Mammary epithelial cell (primary cell): ENCODE results near the gene RPS18.

Experiments used
- EZH2 ChIP-seq: IDR thresholded peaks from 2 replicates; pipeline ENCODE4 v1.6.1; 2012; ENCODE audit warnings: low read length, inconsistent platforms, borderline replicate concordance
- TF ChIP-seq, protein P1 (sequence below), 2 donors: IDR thresholded peaks in 1 of 2; conservative IDR thresholded peaks in 1 of 2; 2 replicates each; pipeline ENCODE4 v1.5.1; 2011 to 2012; ENCODE audit warnings: inconsistent platforms in 2 of 2, low read length in 2 of 2, mild to moderate bottlenecking in 2 of 2, control low read depth in 1 of 2, low read depth in 1 of 2; ENCODE audit not compliant: insufficient read depth in 1 of 2; ENCODE audit errors: extremely low read depth in 1 of 2

GRCh38 chr6:33288921-33289783 lies 17.3 kb downstream of the RPS18 start, which contains the start of the genes PFDN6 and WDR46:
- TF ChIP-seq, protein P1, sequence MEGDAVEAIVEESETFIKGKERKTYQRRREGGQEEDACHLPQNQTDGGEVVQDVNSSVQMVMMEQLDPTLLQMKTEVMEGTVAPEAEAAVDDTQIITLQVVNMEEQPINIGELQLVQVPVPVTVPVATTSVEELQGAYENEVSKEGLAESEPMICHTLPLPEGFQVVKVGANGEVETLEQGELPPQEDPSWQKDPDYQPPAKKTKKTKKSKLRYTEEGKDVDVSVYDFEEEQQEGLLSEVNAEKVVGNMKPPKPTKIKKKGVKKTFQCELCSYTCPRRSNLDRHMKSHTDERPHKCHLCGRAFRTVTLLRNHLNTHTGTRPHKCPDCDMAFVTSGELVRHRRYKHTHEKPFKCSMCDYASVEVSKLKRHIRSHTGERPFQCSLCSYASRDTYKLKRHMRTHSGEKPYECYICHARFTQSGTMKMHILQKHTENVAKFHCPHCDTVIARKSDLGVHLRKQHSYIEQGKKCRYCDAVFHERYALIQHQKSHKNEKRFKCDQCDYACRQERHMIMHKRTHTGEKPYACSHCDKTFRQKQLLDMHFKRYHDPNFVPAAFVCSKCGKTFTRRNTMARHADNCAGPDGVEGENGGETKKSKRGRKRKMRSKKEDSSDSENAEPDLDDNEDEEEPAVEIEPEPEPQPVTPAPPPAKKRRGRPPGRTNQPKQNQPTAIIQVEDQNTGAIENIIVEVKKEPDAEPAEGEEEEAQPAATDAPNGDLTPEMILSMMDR (conservative IDR thresholded peaks at IDR 0.05 in 1 of 2, IDR thresholded peaks at IDR 0.05 in 1 of 2; ENCODE audit: extremely low read depth in 1 of 2, insufficient read depth in 1 of 2, low read depth in 1 of 2, low read length in 2 of 2): no peak
- no peak for TF ChIP-seq EZH2
